NK-92 (cell line): ENCODE measurements around the gene SNX7.

Experiments
- DNase-seq: peaks from one replicate; lab custom pipeline; 2025; ENCODE audit not compliant: unreplicated experiment; lab: John Stamatoyannopoulos, UW

Gene SNX7

GRCh38 chr1:98764485-98764884 lies 103.0 kb downstream of the SNX7 start:
- no peak for DNase-seq

- DNase-seq: no peak
Measured at GRCh38 chr1:98766255-98766654, 104.7 kb downstream of the SNX7 start.

GRCh38 chr1:98769162-98769561 lies 107.6 kb downstream of the SNX7 start:
- no peak for DNase-seq

- no peak for DNase-seq
Measured at GRCh38 chr1:98781906-98782305, 120.4 kb downstream of the SNX7 start.

GRCh38 chr1:98783821-98784220 lies 122.3 kb downstream of the SNX7 start:
- DNase-seq: no peak

GRCh38 chr1:98791498-98791897 lies 130.0 kb downstream of the SNX7 start:
- no peak for DNase-seq

GRCh38 chr1:98792123-98792522 lies 130.6 kb downstream of the SNX7 start:
- no peak for DNase-seq

- DNase-seq: no peak
Measured at GRCh38 chr1:98793136-98793535, 131.6 kb downstream of the SNX7 start.

GRCh38 chr1:98794196-98794886 lies 132.8 kb downstream of the SNX7 start:
- DNase-seq: no peak

GRCh38 chr1:98796049-98796448 lies 134.5 kb downstream of the SNX7 start:
- DNase-seq: no peak

- no peak for DNase-seq
Measured at GRCh38 chr1:98797506-98797905, 136.0 kb downstream of the SNX7 start.
